Skeletal muscle cell (primary cell): ENCODE results near the gene RPTOR.

Experiments
- DNase-seq: peaks from one replicate; pipeline ENCODE4 v3.0.0-alpha.2; 2010; ENCODE audit warnings: low read depth
- H3K4me3 ChIP-seq: 2 replicates; pipeline ENCODE4 v1.5.1; 2011; ENCODE audit warnings: low read depth, mild to moderate bottlenecking, control low read depth, low read length, moderate library complexity

RPTOR gene

GRCh38 chr17:80781211-80781610, 236.6 kb downstream of the RPTOR start:
- DNase-seq: no peak
- H3K4me3 ChIP-seq: no peak overlapping the region

- no peak overlapping the region for H3K4me3 ChIP-seq
Observed at GRCh38 chr17:80781807-80782277, 237.2 kb downstream of the RPTOR start.

GRCh38 chr17:80782536-80783427, 238.1 kb downstream of the RPTOR start:
- H3K4me3 ChIP-seq: no peak overlapping the region
- DNase-seq: no peak

More at GRCh38 chr17:80781807-80782277, 237.2 kb downstream of the RPTOR start:
- DNase-seq: no peak

GRCh38 chr17:80783486-80783885, 238.8 kb downstream of the RPTOR start:
- no peak for DNase-seq
- H3K4me3 ChIP-seq: no peak overlapping the region

- DNase-seq: no peak
Observed at GRCh38 chr17:80783971-80784370, 239.3 kb downstream of the RPTOR start.

GRCh38 chr17:80785477-80786178, 241.0 kb downstream of the RPTOR start:
- no peak for DNase-seq
- no peak overlapping the region for H3K4me3 ChIP-seq

More at GRCh38 chr17:80783971-80784370, 239.3 kb downstream of the RPTOR start:
- no peak overlapping the region for H3K4me3 ChIP-seq

- DNase-seq: peak; percentile 36
- no peak overlapping the region for H3K4me3 ChIP-seq
Observed at GRCh38 chr17:80786470-80786869, 241.8 kb downstream of the RPTOR start.

- H3K4me3 ChIP-seq: no peak overlapping the region
- DNase-seq: no peak
Observed at GRCh38 chr17:80786887-80787286, 242.2 kb downstream of the RPTOR start.

GRCh38 chr17:80787881-80788280, 243.2 kb downstream of the RPTOR start:
- DNase-seq: no peak
- no peak overlapping the region for H3K4me3 ChIP-seq

- H3K4me3 ChIP-seq: no peak overlapping the region
Observed at GRCh38 chr17:80789356-80789902, 244.8 kb downstream of the RPTOR start.

GRCh38 chr17:80790021-80790765, 245.6 kb downstream of the RPTOR start:
- DNase-seq: no peak
- H3K4me3 ChIP-seq: no peak overlapping the region

More at GRCh38 chr17:80789356-80789902, 244.8 kb downstream of the RPTOR start:
- peak; percentile 93 for DNase-seq

GRCh38 chr17:80790981-80791742, 246.5 kb downstream of the RPTOR start:
- no peak for DNase-seq
- H3K4me3 ChIP-seq: no peak overlapping the region

- DNase-seq: peak; percentile 90
- no peak overlapping the region for H3K4me3 ChIP-seq
Observed at GRCh38 chr17:80791758-80792284, 247.2 kb downstream of the RPTOR start.

GRCh38 chr17:80792373-80792781, 247.7 kb downstream of the RPTOR start:
- DNase-seq: no peak
- no peak overlapping the region for H3K4me3 ChIP-seq

- no peak for DNase-seq
- no peak overlapping the region for H3K4me3 ChIP-seq
Observed at GRCh38 chr17:80793421-80793820, 248.8 kb downstream of the RPTOR start.

- DNase-seq: no peak
Observed at GRCh38 chr17:80793851-80794267, 249.2 kb downstream of the RPTOR start.

GRCh38 chr17:80794281-80795089, 249.8 kb downstream of the RPTOR start:
- DNase-seq: no peak
- H3K4me3 ChIP-seq: no peak overlapping the region

More at GRCh38 chr17:80793851-80794267, 249.2 kb downstream of the RPTOR start:
- H3K4me3 ChIP-seq: no peak overlapping the region
